ENCODE data around the gene MDFIC. TPM values are rescaled to one million over a fixed set of nuclear protein-coding genes. Genes with fewer than 3 reads are reported as not detected.

The MDFIC gene
- total and polyA plus RNA-seq, 2 experiments from 2014 or later: 3.0 to 5.2 TPM

DNA sequence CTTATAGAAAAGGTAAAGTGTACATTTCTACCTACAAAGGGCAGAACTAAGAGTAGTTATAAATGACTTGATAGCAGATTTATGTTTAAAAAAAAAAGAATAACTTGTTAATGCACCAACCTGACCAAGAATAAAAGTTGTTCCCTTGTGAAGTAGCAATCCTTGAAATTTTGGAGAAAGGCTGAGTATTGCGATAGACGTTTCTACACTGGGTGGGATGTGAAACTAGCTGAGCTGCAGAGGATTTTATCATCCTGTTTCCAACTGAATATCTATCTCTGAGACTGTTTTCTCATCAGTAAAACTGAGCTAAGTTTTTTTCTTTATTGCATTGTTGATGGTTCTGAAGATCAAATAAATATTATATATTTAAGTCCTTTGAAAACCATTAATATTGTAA lies 14.6 kb downstream of the MDFIC start:
- H3K79me2 ChIP-seq (replicated peaks; ENCODE audit: insufficient read depth): no peaks in the 10 kb centered on the region
- H3K27me3 ChIP-seq (ENCODE audit: insufficient read depth): no peaks in the 10 kb centered on the region
- H3K36me3 Mint-ChIP-seq (ENCODE audit: low read depth): no peaks in the 10 kb centered on the region
- H3K4me1 Mint-ChIP-seq: peaks cover 13% of the 10 kb centered on the region
- DNase-seq (ENCODE audit: low spot score) (no peak), ATAC-seq (no peak)
- no peaks in the 10 kb centered on the region for H4K20me1 ChIP-seq (replicated peaks; ENCODE audit: insufficient read depth)
- H3K4me3 Mint-ChIP-seq: no peak overlapping the region
- H3K4me2 ChIP-seq: no peak overlapping the region
- H3K4me3 ChIP-seq: no peak overlapping the region
- H2AFZ ChIP-seq: no peak overlapping the region
- H3K4me1 ChIP-seq (ENCODE audit: insufficient read depth): peaks cover 1% of the 10 kb centered on the region; the same call in 1 of the 2 replicates
- H3K27me3 Mint-ChIP-seq (ENCODE audit: insufficient read depth, low read depth, poor library complexity): no peaks in the 10 kb centered on the region
- H3K9me2 ChIP-seq (ENCODE audit: insufficient read depth): no peaks in the 10 kb centered on the region; the same call in 1 of the 2 replicates
- H3K27ac Mint-ChIP-seq: no peak overlapping the region
- H3K27ac ChIP-seq (ENCODE audit: low read depth): no peak overlapping the region
- H3K36me3 ChIP-seq (ENCODE audit: insufficient read depth): no peaks in the 10 kb centered on the region
- TF ChIP-seq, protein P1, sequence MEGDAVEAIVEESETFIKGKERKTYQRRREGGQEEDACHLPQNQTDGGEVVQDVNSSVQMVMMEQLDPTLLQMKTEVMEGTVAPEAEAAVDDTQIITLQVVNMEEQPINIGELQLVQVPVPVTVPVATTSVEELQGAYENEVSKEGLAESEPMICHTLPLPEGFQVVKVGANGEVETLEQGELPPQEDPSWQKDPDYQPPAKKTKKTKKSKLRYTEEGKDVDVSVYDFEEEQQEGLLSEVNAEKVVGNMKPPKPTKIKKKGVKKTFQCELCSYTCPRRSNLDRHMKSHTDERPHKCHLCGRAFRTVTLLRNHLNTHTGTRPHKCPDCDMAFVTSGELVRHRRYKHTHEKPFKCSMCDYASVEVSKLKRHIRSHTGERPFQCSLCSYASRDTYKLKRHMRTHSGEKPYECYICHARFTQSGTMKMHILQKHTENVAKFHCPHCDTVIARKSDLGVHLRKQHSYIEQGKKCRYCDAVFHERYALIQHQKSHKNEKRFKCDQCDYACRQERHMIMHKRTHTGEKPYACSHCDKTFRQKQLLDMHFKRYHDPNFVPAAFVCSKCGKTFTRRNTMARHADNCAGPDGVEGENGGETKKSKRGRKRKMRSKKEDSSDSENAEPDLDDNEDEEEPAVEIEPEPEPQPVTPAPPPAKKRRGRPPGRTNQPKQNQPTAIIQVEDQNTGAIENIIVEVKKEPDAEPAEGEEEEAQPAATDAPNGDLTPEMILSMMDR (conservative IDR thresholded peaks at IDR 0.05; ENCODE audit: low read depth in 2 of 2): no peak
- TF ChIP-seq, protein P2, sequence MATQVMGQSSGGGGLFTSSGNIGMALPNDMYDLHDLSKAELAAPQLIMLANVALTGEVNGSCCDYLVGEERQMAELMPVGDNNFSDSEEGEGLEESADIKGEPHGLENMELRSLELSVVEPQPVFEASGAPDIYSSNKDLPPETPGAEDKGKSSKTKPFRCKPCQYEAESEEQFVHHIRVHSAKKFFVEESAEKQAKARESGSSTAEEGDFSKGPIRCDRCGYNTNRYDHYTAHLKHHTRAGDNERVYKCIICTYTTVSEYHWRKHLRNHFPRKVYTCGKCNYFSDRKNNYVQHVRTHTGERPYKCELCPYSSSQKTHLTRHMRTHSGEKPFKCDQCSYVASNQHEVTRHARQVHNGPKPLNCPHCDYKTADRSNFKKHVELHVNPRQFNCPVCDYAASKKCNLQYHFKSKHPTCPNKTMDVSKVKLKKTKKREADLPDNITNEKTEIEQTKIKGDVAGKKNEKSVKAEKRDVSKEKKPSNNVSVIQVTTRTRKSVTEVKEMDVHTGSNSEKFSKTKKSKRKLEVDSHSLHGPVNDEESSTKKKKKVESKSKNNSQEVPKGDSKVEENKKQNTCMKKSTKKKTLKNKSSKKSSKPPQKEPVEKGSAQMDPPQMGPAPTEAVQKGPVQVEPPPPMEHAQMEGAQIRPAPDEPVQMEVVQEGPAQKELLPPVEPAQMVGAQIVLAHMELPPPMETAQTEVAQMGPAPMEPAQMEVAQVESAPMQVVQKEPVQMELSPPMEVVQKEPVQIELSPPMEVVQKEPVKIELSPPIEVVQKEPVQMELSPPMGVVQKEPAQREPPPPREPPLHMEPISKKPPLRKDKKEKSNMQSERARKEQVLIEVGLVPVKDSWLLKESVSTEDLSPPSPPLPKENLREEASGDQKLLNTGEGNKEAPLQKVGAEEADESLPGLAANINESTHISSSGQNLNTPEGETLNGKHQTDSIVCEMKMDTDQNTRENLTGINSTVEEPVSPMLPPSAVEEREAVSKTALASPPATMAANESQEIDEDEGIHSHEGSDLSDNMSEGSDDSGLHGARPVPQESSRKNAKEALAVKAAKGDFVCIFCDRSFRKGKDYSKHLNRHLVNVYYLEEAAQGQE (IDR thresholded peaks at IDR 0.05; ENCODE audit: unreplicated experiment): no peak
- TF ChIP-seq ZNF114 (CRISPR knock-in tag; IDR thresholded peaks at IDR 0.05): no peak
- TF ChIP-seq CREB1 (CRISPR knock-in tag; IDR thresholded peaks at IDR 0.05; ENCODE audit: low read depth): no peak
- TF ChIP-seq EZH2phosphoT487 (IDR thresholded peaks at IDR 0.05; ENCODE audit: unreplicated experiment): no peak
- TF ChIP-seq, protein P3, sequence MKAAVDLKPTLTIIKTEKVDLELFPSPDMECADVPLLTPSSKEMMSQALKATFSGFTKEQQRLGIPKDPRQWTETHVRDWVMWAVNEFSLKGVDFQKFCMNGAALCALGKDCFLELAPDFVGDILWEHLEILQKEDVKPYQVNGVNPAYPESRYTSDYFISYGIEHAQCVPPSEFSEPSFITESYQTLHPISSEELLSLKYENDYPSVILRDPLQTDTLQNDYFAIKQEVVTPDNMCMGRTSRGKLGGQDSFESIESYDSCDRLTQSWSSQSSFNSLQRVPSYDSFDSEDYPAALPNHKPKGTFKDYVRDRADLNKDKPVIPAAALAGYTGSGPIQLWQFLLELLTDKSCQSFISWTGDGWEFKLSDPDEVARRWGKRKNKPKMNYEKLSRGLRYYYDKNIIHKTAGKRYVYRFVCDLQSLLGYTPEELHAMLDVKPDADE (IDR thresholded peaks at IDR 0.05): no peak
- TF ChIP-seq POLR2AphosphoS5 (IDR thresholded peaks at IDR 0.05; ENCODE audit: low read depth): no peak
- no peak for TF ChIP-seq ZNF331 (CRISPR knock-in tag; IDR thresholded peaks at IDR 0.05; ENCODE audit: low read depth)
- TF ChIP-seq NANOG (IDR thresholded peaks at IDR 0.05; ENCODE audit: borderline replicate concordance): no peak
- no peak for TF ChIP-seq STAT1 (IDR thresholded peaks at IDR 0.05; ENCODE audit: unreplicated experiment)
- TF ChIP-seq, protein P4, sequence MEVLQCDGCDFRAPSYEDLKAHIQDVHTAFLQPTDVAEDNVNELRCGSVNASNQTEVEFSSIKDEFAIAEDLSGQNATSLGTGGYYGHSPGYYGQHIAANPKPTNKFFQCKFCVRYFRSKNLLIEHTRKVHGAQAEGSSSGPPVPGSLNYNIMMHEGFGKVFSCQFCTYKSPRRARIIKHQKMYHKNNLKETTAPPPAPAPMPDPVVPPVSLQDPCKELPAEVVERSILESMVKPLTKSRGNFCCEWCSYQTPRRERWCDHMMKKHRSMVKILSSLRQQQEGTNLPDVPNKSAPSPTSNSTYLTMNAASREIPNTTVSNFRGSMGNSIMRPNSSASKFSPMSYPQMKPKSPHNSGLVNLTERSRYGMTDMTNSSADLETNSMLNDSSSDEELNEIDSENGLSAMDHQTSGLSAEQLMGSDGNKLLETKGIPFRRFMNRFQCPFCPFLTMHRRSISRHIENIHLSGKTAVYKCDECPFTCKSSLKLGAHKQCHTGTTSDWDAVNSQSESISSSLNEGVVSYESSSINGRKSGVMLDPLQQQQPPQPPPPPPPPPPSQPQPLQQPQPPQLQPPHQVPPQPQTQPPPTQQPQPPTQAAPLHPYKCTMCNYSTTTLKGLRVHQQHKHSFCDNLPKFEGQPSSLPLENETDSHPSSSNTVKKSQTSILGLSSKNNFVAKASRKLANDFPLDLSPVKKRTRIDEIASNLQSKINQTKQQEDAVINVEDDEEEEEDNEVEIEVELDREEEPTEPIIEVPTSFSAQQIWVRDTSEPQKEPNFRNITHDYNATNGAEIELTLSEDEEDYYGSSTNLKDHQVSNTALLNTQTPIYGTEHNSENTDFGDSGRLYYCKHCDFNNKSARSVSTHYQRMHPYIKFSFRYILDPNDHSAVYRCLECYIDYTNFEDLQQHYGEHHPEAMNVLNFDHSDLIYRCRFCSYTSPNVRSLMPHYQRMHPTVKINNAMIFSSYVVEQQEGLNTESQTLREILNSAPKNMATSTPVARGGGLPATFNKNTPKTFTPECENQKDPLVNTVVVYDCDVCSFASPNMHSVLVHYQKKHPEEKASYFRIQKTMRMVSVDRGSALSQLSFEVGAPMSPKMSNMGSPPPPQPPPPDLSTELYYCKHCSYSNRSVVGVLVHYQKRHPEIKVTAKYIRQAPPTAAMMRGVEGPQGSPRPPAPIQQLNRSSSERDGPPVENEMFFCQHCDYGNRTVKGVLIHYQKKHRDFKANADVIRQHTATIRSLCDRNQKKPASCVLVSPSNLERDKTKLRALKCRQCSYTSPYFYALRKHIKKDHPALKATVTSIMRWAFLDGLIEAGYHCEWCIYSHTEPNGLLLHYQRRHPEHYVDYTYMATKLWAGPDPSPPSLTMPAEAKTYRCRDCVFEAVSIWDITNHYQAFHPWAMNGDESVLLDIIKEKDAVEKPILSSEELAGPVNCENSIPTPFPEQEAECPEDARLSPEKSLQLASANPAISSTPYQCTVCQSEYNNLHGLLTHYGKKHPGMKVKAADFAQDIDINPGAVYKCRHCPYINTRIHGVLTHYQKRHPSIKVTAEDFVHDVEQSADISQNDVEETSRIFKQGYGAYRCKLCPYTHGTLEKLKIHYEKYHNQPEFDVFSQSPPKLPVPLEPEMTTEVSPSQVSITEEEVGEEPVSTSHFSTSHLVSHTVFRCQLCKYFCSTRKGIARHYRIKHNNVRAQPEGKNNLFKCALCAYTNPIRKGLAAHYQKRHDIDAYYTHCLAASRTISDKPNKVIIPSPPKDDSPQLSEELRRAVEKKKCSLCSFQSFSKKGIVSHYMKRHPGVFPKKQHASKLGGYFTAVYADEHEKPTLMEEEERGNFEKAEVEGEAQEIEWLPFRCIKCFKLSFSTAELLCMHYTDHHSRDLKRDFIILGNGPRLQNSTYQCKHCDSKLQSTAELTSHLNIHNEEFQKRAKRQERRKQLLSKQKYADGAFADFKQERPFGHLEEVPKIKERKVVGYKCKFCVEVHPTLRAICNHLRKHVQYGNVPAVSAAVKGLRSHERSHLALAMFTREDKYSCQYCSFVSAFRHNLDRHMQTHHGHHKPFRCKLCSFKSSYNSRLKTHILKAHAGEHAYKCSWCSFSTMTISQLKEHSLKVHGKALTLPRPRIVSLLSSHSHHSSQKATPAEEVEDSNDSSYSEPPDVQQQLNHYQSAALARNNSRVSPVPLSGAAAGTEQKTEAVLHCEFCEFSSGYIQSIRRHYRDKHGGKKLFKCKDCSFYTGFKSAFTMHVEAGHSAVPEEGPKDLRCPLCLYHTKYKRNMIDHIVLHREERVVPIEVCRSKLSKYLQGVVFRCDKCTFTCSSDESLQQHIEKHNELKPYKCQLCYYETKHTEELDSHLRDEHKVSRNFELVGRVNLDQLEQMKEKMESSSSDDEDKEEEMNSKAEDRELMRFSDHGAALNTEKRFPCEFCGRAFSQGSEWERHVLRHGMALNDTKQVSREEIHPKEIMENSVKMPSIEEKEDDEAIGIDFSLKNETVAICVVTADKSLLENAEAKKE (CRISPR knock-in tag; IDR thresholded peaks at IDR 0.05): no peak
- TF ChIP-seq EZH2 (IDR thresholded peaks at IDR 0.05; ENCODE audit: low read depth, unreplicated experiment): no peak
- no peak for TF ChIP-seq JUNB (IDR thresholded peaks at IDR 0.05; ENCODE audit: unreplicated experiment)
- H3F3A ChIP-seq (replicated peaks; ENCODE audit: low read depth): no peaks in the 10 kb centered on the region
- H3K9me3 Mint-ChIP-seq: no peaks in the 10 kb centered on the region
